A673 (cell line): ENCODE data around the gene SYNE3. TPM values are rescaled to one million over a fixed set of nuclear protein-coding genes. Genes with fewer than 3 reads are reported as not detected.

Experiments used
- BruUV-seq: library from RNA; stranded (reverse); fragments of 400-500 nt; replicated peaks from 2 replicates; lab custom pipeline; 2021; lab: Mats Ljungman, UMichigan
- CTCF ChIA-PET: fragments of 300-600 bp; sonication (Branson Sonifier 250); formaldehyde crosslinking; loops from one replicate; lab custom pipeline; 2022; ENCODE audit warnings: antibody characterized with exemption; lab: Charles Lee
- POLR2A ChIA-PET: fragments of 300-600 bp; sonication (Branson Sonifier 250); formaldehyde crosslinking; loops from one replicate; lab custom pipeline; 2022; ENCODE audit warnings: antibody characterized with exemption; ENCODE audit not compliant: low non-redundant PET; lab: Charles Lee
- DNase-seq: peaks from one replicate; pipeline ENCODE4 v3.0.0-alpha.2; 2015; ENCODE audit warnings: low spot score
- H3K27ac ChIP-seq: fragments of 200-600 bp; sonication (generic); 2 replicates; pipeline ENCODE4 v1.5.1; 2016; ENCODE audit warnings: mixed run types, low read depth, mild to moderate bottlenecking, mixed read lengths, antibody characterized with exemption, low read length; ENCODE audit not compliant: poor library complexity, severe bottlenecking
- H3K27me3 ChIP-seq: fragments of 200-600 bp; sonication (generic); replicated peaks from 2 replicates; pipeline ENCODE4 v1.6.1; 2017; ENCODE audit warnings: mixed run types, low read depth, mild to moderate bottlenecking, mixed read lengths, antibody characterized with exemption, low read length; ENCODE audit not compliant: insufficient read depth, poor library complexity
- H3K36me3 ChIP-seq: fragments of 200-600 bp; sonication (generic); 2 replicates; pipeline ENCODE4 v1.6.1; 2016; ENCODE audit warnings: mixed run types, mild to moderate bottlenecking, mixed read lengths, antibody characterized with exemption, low read length; ENCODE audit not compliant: insufficient read depth, poor library complexity, severe bottlenecking
- H3K4me1 ChIP-seq: fragments of 200-600 bp; sonication (generic); 2 replicates; pipeline ENCODE4 v1.6.1; 2017; ENCODE audit warnings: mixed run types, mild to moderate bottlenecking, mixed read lengths, antibody characterized with exemption, low read length; ENCODE audit not compliant: insufficient read depth, poor library complexity, severe bottlenecking
- H3K4me3 ChIP-seq: fragments of 200-600 bp; sonication (generic); 2 replicates; pipeline ENCODE4 v1.5.1; 2016; ENCODE audit warnings: low read depth, mixed run types, mild to moderate bottlenecking, mixed read lengths, low read length; ENCODE audit not compliant: poor library complexity, severe bottlenecking
- H3K9me3 ChIP-seq: fragments of 200-600 bp; sonication (generic); 2 replicates; pipeline ENCODE4 v1.6.1; 2016; ENCODE audit warnings: mixed run types, low read depth, mild to moderate bottlenecking, mixed read lengths, antibody characterized with exemption, low read length; ENCODE audit not compliant: poor library complexity, severe bottlenecking
- EZH2 ChIP-seq: fragments of 200-600 bp; sonication (generic); IDR thresholded peaks from 2 replicates; pipeline ENCODE4 v1.6.1; 2017; ENCODE audit warnings: borderline replicate concordance, low read depth, mild to moderate bottlenecking, mixed read lengths, antibody characterized with exemption, low read length; ENCODE audit not compliant: poor library complexity, severe bottlenecking
- intact Hi-C: fragments of 100-400 bp; cut with micrococcal nuclease; formaldehyde crosslinking; loops from one replicate; pipeline ENCODE4 v1.10.0; 2022; ENCODE audit not compliant: unreplicated experiment
- total RNA-seq: library from RNA; stranded (reverse); gene quantifications from 2 replicates; pipeline ENCODE4 v1.2.3, GENCODE V29; 2021
- TF ChIP-seq, protein P1 (sequence below): fragments of 300-800, 200-600 bp; sonication (generic); conservative IDR thresholded peaks from 2 replicates; pipeline ENCODE4 v1.5.1; 2017; ENCODE audit warnings: low read depth, mild to moderate bottlenecking, antibody characterized with exemption, low read length, moderate library complexity, mixed read lengths

Gene SYNE3
- total RNA-seq, 1 experiment from 2014 or later: 6.4 TPM

DNA sequence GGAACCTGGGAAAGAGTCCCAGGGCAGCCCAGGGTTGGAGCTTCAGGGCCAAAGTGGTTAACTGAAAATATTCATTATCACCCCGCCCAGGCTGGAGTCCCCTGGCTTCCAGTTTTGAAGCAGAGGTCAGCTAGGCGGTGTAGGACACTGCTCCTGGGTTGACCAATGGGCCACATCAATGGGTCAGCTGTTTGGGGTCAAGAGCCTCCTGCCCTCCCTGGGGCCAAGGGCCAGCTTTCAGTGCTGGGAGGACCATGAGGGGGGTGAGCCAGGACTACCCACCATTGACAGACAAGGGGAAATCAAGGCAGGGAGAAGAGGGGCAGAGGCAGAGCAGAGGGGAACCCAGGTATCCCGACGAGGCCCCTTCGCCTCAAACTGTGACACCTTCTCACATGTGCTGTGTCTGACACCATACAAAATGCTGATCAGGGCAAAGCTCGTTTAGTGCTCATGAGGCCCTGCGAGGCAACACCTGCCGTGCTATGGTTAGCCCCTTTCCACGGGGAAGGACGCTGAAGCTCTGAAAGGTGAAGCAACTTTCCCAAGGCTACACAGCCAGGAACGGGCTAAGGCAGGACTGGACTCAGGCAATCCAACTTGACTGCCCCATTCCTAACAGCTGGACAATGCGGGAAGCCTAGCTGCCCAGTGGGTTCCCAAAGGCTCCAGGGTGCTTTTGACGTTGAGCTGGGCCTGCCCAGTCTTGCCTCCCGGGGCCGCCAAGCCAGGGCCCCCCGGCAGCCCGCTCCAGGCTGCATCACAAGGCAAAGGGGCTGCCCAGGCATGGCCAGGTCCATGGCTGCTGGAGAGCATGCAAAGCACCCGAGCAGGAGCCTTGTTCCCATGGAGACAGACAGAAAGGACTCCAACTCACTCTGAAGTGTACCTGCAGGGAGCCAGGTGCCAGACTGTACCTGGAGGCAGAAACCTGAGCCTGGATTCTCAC lies 2.0 kb downstream of the SYNE3 start:
- Histone ChIP-seq H3K9me3 (no peaks in the 10 kb centered on the region), H3K4me1 (peaks cover 47% of the 10 kb centered on the region), H3K36me3 (no peaks in the 10 kb centered on the region), H3K27ac (peak overlapping the region; percentile 17), H3K27me3 (no peaks in the 10 kb centered on the region), H3K4me3 (no peak overlapping the region)
- ChIA-PET CTCF (interaction anchor here (0.6 to 1.1 kb wide), 2 partner anchors 13 to 62 kb away, joined by 3 to 4 read pairs; no protein-coding TSS in a partner anchor), POLR2A (no interaction called here)
- no peak for DNase-seq
- no TSS peak for BruUV-seq
- TF ChIP-seq EZH2: no peak
- TF ChIP-seq, protein P1, sequence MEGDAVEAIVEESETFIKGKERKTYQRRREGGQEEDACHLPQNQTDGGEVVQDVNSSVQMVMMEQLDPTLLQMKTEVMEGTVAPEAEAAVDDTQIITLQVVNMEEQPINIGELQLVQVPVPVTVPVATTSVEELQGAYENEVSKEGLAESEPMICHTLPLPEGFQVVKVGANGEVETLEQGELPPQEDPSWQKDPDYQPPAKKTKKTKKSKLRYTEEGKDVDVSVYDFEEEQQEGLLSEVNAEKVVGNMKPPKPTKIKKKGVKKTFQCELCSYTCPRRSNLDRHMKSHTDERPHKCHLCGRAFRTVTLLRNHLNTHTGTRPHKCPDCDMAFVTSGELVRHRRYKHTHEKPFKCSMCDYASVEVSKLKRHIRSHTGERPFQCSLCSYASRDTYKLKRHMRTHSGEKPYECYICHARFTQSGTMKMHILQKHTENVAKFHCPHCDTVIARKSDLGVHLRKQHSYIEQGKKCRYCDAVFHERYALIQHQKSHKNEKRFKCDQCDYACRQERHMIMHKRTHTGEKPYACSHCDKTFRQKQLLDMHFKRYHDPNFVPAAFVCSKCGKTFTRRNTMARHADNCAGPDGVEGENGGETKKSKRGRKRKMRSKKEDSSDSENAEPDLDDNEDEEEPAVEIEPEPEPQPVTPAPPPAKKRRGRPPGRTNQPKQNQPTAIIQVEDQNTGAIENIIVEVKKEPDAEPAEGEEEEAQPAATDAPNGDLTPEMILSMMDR: no peak
- intact Hi-C loops: no loop called here

DNA sequence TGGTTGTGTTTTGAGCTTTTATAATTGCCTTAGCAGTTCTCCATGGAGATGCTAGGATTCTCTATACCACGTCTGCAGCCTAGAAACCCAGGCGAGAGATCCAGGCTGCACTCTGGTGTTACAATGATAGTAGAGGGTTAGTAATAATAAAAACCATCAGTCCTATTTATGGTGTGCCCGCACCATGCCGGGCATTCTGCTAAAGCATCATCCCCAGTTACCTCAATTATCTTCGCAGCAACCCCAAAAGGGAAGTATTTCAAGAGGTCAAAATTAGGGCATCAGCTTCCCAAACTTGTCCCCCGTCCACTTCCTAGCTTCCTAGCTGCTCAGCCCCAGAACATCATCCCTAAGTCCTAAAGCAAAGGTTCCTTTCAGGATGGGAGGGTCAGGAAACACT lies 3.2 kb downstream of the SYNE3 start:
- TF ChIP-seq EZH2: no peak
- TF ChIP-seq, protein P1: no peak
- Histone ChIP-seq H3K27ac (no peak overlapping the region), H3K4me1 (peaks cover 36% of the 10 kb centered on the region), H3K4me3 (no peak overlapping the region), H3K27me3 (no peaks in the 10 kb centered on the region), H3K9me3 (no peaks in the 10 kb centered on the region), H3K36me3 (no peaks in the 10 kb centered on the region)
- ChIA-PET POLR2A (interaction anchor here (0.7 kb wide), 1 partner anchor 23 kb away, joined by 3 read pairs; no protein-coding TSS in a partner anchor), CTCF (no interaction called here)
- intact Hi-C loops: no loop called here
- DNase-seq: no peak
- no TSS peak for BruUV-seq

DNA sequence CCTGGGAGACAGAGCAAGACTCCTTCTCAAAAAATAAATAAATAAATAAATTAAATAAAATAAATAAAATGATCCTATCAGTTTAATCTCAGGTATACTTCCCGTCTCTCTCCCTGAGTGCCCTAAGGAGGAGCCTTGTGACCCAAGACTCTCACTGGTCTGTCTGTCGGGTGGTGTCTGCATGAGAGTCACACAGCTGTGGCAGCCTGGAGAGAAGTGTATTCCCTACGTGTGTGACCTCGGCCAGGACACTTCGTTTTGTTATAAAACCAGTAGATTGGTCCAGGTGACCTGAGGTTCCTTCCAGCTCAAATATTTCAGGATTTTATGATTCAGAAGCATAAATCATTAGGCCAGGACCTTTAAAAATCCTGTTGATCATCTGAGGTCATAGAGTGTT lies 4.8 kb downstream of the SYNE3 start:
- H3K27me3 ChIP-seq: no peaks in the 10 kb centered on the region
- no peak overlapping the region for H3K4me3 ChIP-seq
- intact Hi-C loops: no loop called here
- TF ChIP-seq EZH2: no peak
- TF ChIP-seq, protein P1: no peak
- CTCF ChIA-PET: no interaction called here
- BruUV-seq: no TSS peak
- H3K9me3 ChIP-seq: no peaks in the 10 kb centered on the region
- POLR2A ChIA-PET: no interaction called here
- DNase-seq: no peak
- H3K4me1 ChIP-seq: peaks cover 20% of the 10 kb centered on the region
- H3K36me3 ChIP-seq: no peaks in the 10 kb centered on the region
- no peak overlapping the region for H3K27ac ChIP-seq
